IPS DF 6.9 (cell line): ENCODE results near the gene KIF1A.

ENCODE experiments used
- DNase-seq: peaks from one replicate; pipeline ENCODE4 v3.0.0-alpha.2; 2013; ENCODE audit warnings: low read depth, low spot score
- H3K27ac ChIP-seq: one replicate; pipeline ENCODE4 v1.5.1; 2013; ENCODE audit warnings: low read length, control low read depth
- H3K27me3 ChIP-seq: 2 replicates; pipeline ENCODE4 v1.6.1; 2013; ENCODE audit warnings: mild to moderate bottlenecking, low read length; ENCODE audit not compliant: control insufficient read depth, insufficient read depth
- H3K36me3 ChIP-seq: 2 replicates; pipeline ENCODE4 v1.6.1; 2013; ENCODE audit warnings: low read length; ENCODE audit not compliant: control insufficient read depth, insufficient read depth
- H3K4me1 ChIP-seq: 2 replicates; pipeline ENCODE4 v1.6.1; 2013; ENCODE audit warnings: low read length; ENCODE audit not compliant: control insufficient read depth, insufficient read depth
- H3K4me3 ChIP-seq: 2 replicates; pipeline ENCODE4 v1.5.1; 2013; ENCODE audit warnings: mild to moderate bottlenecking, low read length
- H3K9me3 ChIP-seq: 2 replicates; pipeline ENCODE4 v1.6.1; 2013; ENCODE audit warnings: low read length, inconsistent platforms; ENCODE audit not compliant: control insufficient read depth, insufficient read depth
- WGBS: extraction: QIAGEN DNeasy Blood & Tissue Kit; methylation state at CpG from one replicate; pipeline ENCODE4 v1.1.7; 2013; ENCODE audit warnings: mixed read lengths, missing lambda C conversion rate; ENCODE audit not compliant: insufficient read length, insufficient coverage; 5-methylcytosine and 5-hydroxymethylcytosine counted together

The KIF1A gene

DNA sequence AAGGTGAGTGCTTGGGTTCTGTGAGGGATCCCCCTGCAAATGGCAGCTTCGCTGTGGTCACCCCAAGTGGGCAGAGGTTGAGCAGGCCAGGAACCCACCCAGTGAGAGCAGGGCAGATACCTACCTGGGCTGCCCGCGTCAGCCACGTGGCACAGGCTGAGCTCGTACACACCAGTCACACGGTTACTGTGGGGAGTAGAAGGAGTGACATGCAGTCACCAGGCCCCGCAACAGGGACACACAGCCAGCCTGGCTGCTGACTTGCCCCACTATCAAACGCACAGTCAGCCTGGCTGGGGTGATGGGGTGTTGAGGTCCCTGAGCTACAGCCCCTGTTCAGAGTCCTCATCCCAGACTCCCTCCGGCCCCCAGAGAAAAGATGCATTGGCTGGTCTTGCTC is 96.2 kb downstream of the KIF1A start:
- H3K4me3 ChIP-seq, result no peak overlapping the region
- DNase-seq, result no peak
- H3K36me3 ChIP-seq, result peaks cover 50% of the 10 kb centered on the region
- H3K9me3 ChIP-seq, result no peaks in the 10 kb centered on the region
- no peaks in the 10 kb centered on the region for H3K27me3 ChIP-seq
- H3K27ac ChIP-seq, result no peak overlapping the region
- no peaks in the 10 kb centered on the region; the same call in 1 of the 2 replicates for H3K4me1 ChIP-seq
- WGBS, result no CpG with 5 or more reads among the region's 9 CpGs

DNA sequence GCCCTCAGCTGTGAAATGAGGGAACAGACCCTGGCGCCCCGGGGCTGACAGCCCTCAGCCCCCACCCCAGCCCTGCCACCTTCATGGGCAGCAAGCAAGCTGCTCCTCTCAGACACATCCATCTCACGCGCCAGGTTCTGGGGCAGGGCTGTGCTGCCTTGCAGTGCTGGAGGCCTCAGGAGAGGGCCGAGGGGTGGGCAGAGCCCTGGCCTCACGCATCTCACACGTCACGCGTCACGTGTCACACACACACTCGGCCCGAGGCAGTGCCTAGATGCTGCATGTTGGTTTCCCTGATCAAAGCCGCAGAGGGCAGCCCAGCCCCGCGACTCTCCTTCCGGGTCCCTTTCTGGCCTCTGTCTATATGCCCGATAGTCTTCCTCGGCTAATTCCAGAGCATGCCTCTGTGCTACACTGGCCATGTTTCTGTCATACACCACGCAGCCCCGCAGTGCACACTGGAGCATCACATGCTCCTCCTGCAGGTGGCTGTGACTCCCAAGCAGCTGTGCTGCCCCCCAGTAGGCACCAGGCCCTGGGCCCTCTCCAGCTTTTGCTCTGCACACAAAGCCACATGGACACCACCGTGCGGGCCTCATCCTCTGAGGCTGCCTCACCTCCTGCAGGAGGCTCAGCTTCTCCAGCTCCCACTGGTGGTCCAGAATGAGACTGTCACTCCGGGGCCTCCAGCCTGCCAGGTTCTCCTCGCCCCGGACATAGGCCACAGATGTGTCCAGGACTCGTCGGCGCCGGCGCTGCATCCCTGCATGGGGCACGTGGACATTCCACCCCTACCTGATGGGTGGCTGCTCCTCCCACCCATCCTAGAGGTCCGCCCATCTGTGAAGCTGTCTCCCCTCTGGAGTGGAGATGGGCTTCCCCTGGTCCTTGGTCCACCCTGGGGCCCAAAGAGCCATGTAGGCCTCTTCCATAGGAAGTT is 97.0 kb downstream of the KIF1A start:
- no peaks in the 10 kb centered on the region for H3K27me3 ChIP-seq
- H3K4me3 ChIP-seq, result no peak overlapping the region
- no peaks in the 10 kb centered on the region; the same call in 1 of the 2 replicates for H3K4me1 ChIP-seq
- no peak overlapping the region for H3K27ac ChIP-seq
- H3K9me3 ChIP-seq, result no peaks in the 10 kb centered on the region
- WGBS, result no CpG with 5 or more reads among the region's 32 CpGs
- peaks cover 58% of the 10 kb centered on the region for H3K36me3 ChIP-seq
- DNase-seq, result no peak

GRCh38 chr2:240722376-240722775 is 97.6 kb downstream of the KIF1A start:
- peaks cover 65% of the 10 kb centered on the region for H3K36me3 ChIP-seq
- no CpG with 5 or more reads among the region's 16 CpGs for WGBS

GRCh38 chr2:240721596-240722180 is 98.3 kb downstream of the KIF1A start:
- H3K27ac ChIP-seq, result no peak overlapping the region
- no peaks in the 10 kb centered on the region; the same call in 1 of the 2 replicates for H3K4me1 ChIP-seq
- WGBS, result no CpG with 5 or more reads among the region's 20 CpGs
- H3K4me3 ChIP-seq, result no peak overlapping the region
- no peaks in the 10 kb centered on the region for H3K9me3 ChIP-seq
- no peaks in the 10 kb centered on the region for H3K27me3 ChIP-seq
- peaks cover 69% of the 10 kb centered on the region for H3K36me3 ChIP-seq
- DNase-seq, result no peak

More at GRCh38 chr2:240722376-240722775, 97.6 kb downstream of the KIF1A start:
- H3K4me1 ChIP-seq, result no peaks in the 10 kb centered on the region; the same call in 1 of the 2 replicates
- no peak overlapping the region for H3K27ac ChIP-seq
- no peak for DNase-seq
- H3K27me3 ChIP-seq, result no peaks in the 10 kb centered on the region
- H3K4me3 ChIP-seq, result no peak overlapping the region
- no peaks in the 10 kb centered on the region for H3K9me3 ChIP-seq

DNA sequence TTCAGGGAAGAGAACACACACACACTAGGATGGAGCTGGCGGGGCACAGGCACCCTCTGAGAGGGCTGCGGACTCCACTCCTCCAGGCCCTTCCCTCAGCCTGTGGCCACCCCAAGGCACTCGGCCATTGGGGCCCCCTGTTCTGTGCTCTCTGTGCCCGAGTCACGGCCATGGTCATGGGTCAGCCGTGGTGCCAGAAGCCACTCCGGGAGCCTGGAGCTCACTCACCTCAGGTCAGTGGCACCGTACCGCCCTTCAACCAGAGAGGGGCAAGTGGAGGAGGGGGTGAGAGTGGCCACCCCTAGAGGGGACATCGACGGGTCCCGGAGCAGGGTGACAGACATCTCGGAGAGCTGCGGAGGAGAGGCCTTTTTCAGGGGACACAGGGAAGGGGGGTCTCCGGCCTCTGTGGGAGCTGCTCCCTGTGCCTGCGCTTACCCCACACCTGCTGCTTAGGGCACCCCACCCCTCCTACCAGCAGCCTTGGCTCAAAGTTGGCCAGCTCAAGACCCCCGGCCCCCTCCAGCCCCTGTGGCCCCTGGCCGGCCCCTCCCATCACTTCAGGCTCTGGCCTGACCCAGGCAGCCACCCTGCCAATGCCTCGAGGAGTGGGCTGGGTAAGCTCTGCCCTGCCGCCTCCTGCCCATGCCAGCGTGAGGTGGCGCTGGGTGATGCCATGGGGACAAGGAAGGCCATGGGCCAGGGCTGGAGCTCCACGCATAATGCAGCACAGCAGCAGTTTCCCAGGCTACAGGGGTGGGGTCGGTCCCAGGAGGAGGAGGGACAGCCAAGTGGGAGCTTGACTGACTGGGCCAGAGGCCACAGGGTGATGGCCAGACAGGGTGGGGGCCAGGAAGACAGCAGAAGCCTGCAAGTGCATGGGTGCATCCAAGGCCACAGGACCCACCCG is 99.1 kb downstream of the KIF1A start:
- no CpG with 5 or more reads among the region's 25 CpGs for WGBS
- no peak overlapping the region for H3K4me3 ChIP-seq
- DNase-seq, result no peak
- no peaks in the 10 kb centered on the region for H3K9me3 ChIP-seq
- H3K27ac ChIP-seq, result no peak overlapping the region
- H3K27me3 ChIP-seq, result no peaks in the 10 kb centered on the region
- peaks cover 67% of the 10 kb centered on the region for H3K36me3 ChIP-seq
- H3K4me1 ChIP-seq, result no peaks in the 10 kb centered on the region; the same call in 1 of the 2 replicates

DNA sequence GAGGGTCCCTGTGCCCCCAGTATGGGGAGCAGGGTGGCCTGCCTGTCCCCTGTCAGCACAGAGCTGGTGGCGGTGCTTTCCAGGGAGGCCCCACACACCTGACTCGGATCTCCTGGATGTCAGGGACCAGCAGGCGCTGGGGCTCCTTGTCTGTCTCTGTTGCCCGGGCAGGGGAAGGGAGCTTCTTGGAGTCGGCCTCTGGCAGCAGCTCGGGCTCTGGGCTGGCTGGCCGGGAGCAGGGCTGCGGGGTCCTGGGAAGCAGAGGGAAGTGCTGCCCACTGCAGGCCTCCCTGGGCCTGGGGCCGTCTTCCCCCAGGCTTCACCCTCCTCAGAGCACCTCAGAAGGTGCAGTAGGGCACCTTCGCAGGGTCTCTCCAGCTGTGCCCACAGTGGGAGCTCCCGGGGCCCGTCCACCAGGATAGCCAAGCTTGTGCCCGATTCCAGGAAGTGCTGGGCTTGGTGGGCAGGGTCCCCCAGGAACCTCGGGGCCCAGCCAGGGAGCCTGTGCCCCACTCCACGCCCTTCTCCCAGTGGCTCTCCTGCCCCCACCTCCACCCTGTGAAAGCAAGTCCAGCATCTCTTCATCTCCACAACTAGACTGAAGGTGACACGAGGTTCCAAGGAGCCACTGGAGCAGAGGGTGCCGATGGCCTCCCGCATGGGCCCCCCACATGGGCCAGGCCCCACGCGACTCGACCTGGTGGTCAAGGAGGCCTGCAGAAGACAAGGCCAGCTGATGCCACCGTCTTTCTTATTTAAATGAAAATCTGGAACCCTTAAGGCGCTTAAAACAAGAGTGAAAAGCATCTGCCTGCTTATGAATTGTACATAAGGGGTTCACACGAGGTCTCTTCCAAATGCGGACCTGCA is 100.1 kb downstream of the KIF1A start:
- no peaks in the 10 kb centered on the region for H3K9me3 ChIP-seq
- no peak overlapping the region for H3K4me3 ChIP-seq
- no CpG with 5 or more reads among the region's 25 CpGs for WGBS
- H3K27me3 ChIP-seq, result no peaks in the 10 kb centered on the region
- peaks cover 57% of the 10 kb centered on the region for H3K36me3 ChIP-seq
- H3K4me1 ChIP-seq, result no peaks in the 10 kb centered on the region; the same call in 1 of the 2 replicates
- DNase-seq, result no peak
- no peak overlapping the region for H3K27ac ChIP-seq

GRCh38 chr2:240718896-240719490 is 101.0 kb downstream of the KIF1A start:
- H3K4me3 ChIP-seq, result no peak overlapping the region
- peaks cover 52% of the 10 kb centered on the region for H3K36me3 ChIP-seq
- WGBS, result no CpG with 5 or more reads among the region's 25 CpGs
- H3K9me3 ChIP-seq, result no peaks in the 10 kb centered on the region
- no peak overlapping the region for H3K27ac ChIP-seq
- H3K27me3 ChIP-seq, result no peaks in the 10 kb centered on the region
- DNase-seq, result no peak
- no peaks in the 10 kb centered on the region; the same call in 1 of the 2 replicates for H3K4me1 ChIP-seq

GRCh38 chr2:240717681-240718581 is 102.1 kb downstream of the KIF1A start:
- Histone ChIP-seq H3K4me3 (no peak overlapping the region), H3K36me3 (peaks cover 42% of the 10 kb centered on the region), H3K4me1 (no peaks in the 10 kb centered on the region; the same call in 1 of the 2 replicates), H3K27me3 (no peaks in the 10 kb centered on the region), H3K9me3 (no peaks in the 10 kb centered on the region), H3K27ac (no peak overlapping the region)
- WGBS, result no CpG with 5 or more reads among the region's 31 CpGs
- no peak for DNase-seq
